ENCODE measurements around the gene PSMD8.

- TF ChIP-seq CTCF (conservative IDR thresholded peaks at IDR 0.05; ENCODE audit: low read length) (no peak), EZH2phosphoT487 (IDR thresholded peaks at IDR 0.05; ENCODE audit: borderline replicate concordance) (no peak)
Measured at GRCh38 chr19:38420935-38421334, 46.6 kb downstream of the PSMD8 start.
